C4-2B (cell line): ENCODE data around the gene SIRT2.
"Not testable (repeated sequence)": the region's sequence is repeated elsewhere in the genome, so short reads cannot be mapped to it uniquely, and the experiment has no call there.

Experiments used
- H3K27ac ChIP-seq: fragments of 450-650 bp; 2 replicates; pipeline ENCODE4 v1.5.1; 2017
- ZFX ChIP-seq: fragments of 450-650 bp; IDR thresholded peaks from 2 replicates; pipeline ENCODE4 v1.6.1; 2017
- TF ChIP-seq, protein P1 (sequence below): fragments of 450-650 bp; conservative IDR thresholded peaks from 2 replicates; pipeline ENCODE4 v1.5.1; 2017; ENCODE audit warnings: mild to moderate bottlenecking

SIRT2 gene

GRCh38 chr19:38856813-38857212 lies 42.6 kb downstream of the SIRT2 start:
- TF ChIP-seq ZFX: no peak
- TF ChIP-seq, protein P1, sequence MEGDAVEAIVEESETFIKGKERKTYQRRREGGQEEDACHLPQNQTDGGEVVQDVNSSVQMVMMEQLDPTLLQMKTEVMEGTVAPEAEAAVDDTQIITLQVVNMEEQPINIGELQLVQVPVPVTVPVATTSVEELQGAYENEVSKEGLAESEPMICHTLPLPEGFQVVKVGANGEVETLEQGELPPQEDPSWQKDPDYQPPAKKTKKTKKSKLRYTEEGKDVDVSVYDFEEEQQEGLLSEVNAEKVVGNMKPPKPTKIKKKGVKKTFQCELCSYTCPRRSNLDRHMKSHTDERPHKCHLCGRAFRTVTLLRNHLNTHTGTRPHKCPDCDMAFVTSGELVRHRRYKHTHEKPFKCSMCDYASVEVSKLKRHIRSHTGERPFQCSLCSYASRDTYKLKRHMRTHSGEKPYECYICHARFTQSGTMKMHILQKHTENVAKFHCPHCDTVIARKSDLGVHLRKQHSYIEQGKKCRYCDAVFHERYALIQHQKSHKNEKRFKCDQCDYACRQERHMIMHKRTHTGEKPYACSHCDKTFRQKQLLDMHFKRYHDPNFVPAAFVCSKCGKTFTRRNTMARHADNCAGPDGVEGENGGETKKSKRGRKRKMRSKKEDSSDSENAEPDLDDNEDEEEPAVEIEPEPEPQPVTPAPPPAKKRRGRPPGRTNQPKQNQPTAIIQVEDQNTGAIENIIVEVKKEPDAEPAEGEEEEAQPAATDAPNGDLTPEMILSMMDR: no peak
- no peak overlapping the region for H3K27ac ChIP-seq

GRCh38 chr19:38855751-38856150 lies 43.7 kb downstream of the SIRT2 start:
- H3K27ac ChIP-seq: not testable (repeated sequence)

- H3K27ac ChIP-seq: not testable (repeated sequence)
These were observed 44.5 kb downstream of the SIRT2 start for GRCh38 chr19:38854961-38855360.

- H3K27ac ChIP-seq: peak overlapping the region; percentile 92
- TF ChIP-seq, protein P1: no peak
- TF ChIP-seq ZFX: no peak
These were observed 46.2 kb downstream of the SIRT2 start for GRCh38 chr19:38853214-38853613.

DNA sequence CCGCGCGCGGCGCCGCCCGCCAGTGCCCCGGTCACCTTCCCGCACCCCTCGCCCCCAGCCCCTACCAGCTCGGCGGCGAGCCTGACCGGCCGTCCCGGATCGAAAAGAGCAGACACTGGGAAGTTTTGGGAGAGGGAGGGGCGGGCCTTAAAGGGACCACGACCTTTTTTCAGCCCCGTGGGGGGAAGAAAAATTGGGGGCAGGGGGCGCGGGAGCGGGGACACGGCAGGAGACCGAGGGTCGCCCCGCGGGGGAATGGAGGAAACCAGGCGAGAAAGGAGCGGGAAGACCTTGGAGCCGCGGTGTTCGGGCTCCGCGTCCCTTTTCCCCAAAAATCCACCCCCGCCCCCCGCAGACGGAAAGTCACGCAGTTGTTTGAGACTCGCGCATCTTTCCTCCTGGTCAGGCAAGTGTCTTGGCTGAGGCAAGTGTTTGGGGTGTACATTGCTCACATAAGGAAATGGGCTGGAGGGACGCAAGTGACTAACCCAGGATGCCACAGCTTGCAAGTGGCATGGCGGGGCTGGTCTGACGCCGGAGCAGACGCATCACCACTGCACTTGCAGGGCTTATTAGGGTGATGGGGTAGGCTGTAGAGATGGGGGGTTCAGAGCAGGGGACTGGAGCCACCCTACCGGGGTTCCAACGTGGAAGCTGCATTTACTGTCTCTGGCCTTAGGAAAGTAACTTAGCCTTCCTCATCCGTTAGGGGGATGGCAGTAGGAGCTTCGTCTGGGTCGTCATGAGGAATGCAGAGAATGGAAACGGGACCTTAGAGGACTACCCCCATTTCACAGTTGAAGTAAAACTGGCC lies 47.0 kb downstream of the SIRT2 start:
- H3K27ac ChIP-seq: peak overlapping the region; percentile 92
- TF ChIP-seq, protein P1: no peak
- TF ChIP-seq ZFX: no peak

DNA sequence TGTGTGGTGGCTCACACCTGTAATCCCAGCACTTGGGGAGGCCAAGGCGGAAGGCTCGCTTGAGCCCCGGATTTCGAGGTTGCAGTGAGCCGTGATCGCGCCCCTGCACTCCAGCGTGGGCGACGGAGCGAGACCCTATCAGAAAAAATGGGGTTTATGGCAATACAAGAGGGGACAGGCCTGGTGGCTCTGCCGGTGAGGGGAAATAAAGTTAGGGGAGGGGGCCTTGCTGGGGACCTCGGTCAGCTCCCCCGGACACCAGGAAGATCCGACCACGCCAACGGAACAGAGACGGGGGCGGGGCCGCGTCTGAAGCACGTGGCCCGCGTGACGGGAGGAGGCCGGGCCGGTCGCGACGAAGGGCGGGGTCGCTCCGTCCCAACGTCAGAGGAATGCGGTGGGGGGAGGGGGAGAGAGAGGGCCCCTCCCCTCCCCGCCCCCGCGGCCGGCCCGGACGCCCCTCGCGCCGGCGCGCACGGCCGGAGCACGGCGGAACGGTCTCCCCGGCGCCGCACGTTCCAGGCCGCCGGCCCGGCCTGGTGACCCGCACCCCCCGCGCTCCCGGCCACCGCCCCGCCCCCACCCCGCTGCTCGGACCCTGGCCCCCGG lies 47.7 kb downstream of the SIRT2 start:
- peak overlapping the region; percentile 92 for H3K27ac ChIP-seq

GRCh38 chr19:38850976-38851621 lies 48.3 kb downstream of the SIRT2 start:
- H3K27ac ChIP-seq: peak overlapping the region; percentile 92
- TF ChIP-seq, protein P1: no peak
- no peak for TF ChIP-seq ZFX

More for the DNA sequence above, 47.7 kb downstream of the SIRT2 start:
- TF ChIP-seq ZFX: no peak; the same call in 1 of the 2 replicates
- TF ChIP-seq, protein P1: no peak

DNA sequence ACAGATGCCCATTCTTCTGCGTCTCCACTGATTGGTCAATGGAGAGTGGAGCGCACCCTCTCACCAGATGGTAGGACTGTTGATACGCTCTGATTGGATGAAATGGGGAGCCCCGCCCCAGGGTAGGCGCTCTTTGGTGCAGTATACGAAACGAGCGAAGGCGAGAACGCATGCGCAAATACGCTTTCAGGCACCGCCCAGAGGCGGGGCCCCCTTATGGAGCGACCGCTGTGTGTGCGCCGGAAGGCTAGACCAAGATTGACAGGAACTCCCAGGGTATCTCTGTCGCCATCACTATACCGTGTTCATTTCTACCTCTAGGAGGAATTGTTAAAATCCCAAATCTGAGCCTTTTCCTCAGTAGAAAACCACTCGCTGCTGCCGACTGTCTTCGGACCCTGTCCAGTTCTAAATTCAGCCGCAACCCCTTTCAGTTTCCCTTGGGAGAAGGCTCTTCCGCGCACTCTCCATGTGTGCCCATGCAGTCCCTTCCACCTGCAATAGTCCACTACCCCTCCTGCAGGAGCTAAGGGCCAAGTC lies 48.9 kb downstream of the SIRT2 start:
- TF ChIP-seq, protein P1: no peak
- TF ChIP-seq ZFX: no peak

More for the DNA sequence above, 48.9 kb downstream of the SIRT2 start:
- peak overlapping the region; percentile 92 for H3K27ac ChIP-seq
